Adrenal gland (tissue), 5 donors: ENCODE measurements around the gene SLC8A2.

Experiments
- POLR2A ChIP-seq, 2 donors: fragments of 450-650 bp; IDR thresholded peaks; one replicate each; pipeline ENCODE4 v1.6.1; 2017; ENCODE audit warnings: antibody characterized with exemption in 2 of 2, mild to moderate bottlenecking in 2 of 2, moderate library complexity in 1 of 2
- TF ChIP-seq, protein P1 (sequence below), 6 experiments: fragments of 450-650 bp in 4 of 6; fragments of 200-600 bp in 2 of 6; sonication (generic) in 1 of 6; IDR thresholded peaks; 1 replicate in 5 of 6; 2 replicates in 1 of 6; pipeline versions ENCODE4 v1.5.1 to v1.8.0; 2016 to 2021; ENCODE audit warnings: antibody characterized with exemption in 6 of 6, mild to moderate bottlenecking in 2 of 6, moderate library complexity in 1 of 6
- donor health status: DM: no; HTN: no; CAD: no.

DNA sequence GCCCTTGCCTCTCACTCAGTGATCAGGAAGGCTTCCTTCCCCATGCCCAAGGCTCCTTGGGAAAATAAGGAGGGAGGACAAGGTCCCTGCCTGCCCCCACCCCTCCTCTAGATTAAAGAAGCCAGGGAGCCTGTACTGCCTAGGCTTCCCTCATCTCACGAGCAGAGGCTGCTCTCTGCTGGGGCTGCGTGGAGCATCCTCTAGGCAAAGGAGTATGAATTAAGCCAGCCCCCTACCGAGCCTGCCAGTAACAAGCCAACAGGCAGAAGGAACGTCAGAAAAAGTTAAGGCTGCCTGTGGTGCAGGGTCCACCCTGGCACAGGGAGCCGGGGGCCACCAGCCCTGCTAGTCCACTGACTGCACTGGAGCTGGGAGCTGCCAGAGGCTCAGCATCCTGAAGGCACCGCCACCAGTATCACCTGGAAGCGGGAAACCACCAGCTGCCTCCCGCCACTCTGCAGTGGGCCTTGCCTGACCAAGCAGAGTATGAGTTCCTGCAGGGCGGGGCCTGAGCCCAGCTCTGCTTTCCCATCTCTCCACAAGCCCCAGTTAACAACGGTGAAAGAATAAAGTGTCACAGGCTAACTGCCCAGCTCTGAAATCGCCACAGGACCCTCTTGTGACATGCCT is 36.3 kb upstream of the SLC8A2 start:
- TF ChIP-seq, protein P1, sequence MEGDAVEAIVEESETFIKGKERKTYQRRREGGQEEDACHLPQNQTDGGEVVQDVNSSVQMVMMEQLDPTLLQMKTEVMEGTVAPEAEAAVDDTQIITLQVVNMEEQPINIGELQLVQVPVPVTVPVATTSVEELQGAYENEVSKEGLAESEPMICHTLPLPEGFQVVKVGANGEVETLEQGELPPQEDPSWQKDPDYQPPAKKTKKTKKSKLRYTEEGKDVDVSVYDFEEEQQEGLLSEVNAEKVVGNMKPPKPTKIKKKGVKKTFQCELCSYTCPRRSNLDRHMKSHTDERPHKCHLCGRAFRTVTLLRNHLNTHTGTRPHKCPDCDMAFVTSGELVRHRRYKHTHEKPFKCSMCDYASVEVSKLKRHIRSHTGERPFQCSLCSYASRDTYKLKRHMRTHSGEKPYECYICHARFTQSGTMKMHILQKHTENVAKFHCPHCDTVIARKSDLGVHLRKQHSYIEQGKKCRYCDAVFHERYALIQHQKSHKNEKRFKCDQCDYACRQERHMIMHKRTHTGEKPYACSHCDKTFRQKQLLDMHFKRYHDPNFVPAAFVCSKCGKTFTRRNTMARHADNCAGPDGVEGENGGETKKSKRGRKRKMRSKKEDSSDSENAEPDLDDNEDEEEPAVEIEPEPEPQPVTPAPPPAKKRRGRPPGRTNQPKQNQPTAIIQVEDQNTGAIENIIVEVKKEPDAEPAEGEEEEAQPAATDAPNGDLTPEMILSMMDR (IDR thresholded peaks at IDR 0.05) = no peak
- TF ChIP-seq POLR2A (IDR thresholded peaks at IDR 0.05) = no peak
